GM12878 (cell line): ENCODE results near the gene MAP4K4. TPM values are rescaled to one million over a fixed set of nuclear protein-coding genes. Genes with fewer than 3 reads are reported as not detected.

ENCODE experiments used
- ATAC-seq: fragments of 200-7000 bp; cut with Tn5 transposase; 3 replicates; pipeline ENCODE4 v1.9.1; 2020; ENCODE audit warnings: mild to moderate bottlenecking, moderate library complexity
- BruUV-seq: library from RNA; stranded (reverse); fragments of 400-500 nt; replicated peaks from 2 replicates; lab custom pipeline; 2021; lab: Mats Ljungman, UMichigan
- CTCF ChIA-PET: fragments of 300-600 bp; sonication (Branson Sonifier 250); formaldehyde crosslinking; extraction: SDS; loops from one replicate; lab custom pipeline; 2021; ENCODE audit warnings: inconsistent platforms; lab: Yijun Ruan, JAX
- POLR2A ChIA-PET: fragments of 350-600 bp; formaldehyde crosslinking; extraction: SDS; loops from one replicate; lab custom pipeline; 2021; ENCODE audit warnings: inconsistent platforms; lab: Charles Lee
- RAD21 ChIA-PET: fragments of 300-600 bp; sonication (Branson Sonifier 250); formaldehyde crosslinking; loops from one replicate; lab custom pipeline; 2023; ENCODE audit warnings: antibody characterized with exemption; ENCODE audit not compliant: unreplicated experiment; lab: Charles Lee
- SMC1A ChIA-PET: fragments of 300-600 bp; sonication (Branson Sonifier 250); formaldehyde crosslinking; loops from one replicate; lab custom pipeline; 2023; ENCODE audit not compliant: unreplicated experiment, uncharacterized antibody; lab: Charles Lee
- DNase-seq: peaks from one replicate; pipeline ENCODE4 v3.0.0-alpha.2; 2011; ENCODE audit warnings: low read depth, low spot score
- FAIRE-seq: peaks from 3 replicates; lab custom pipeline; 2011; peaks lifted over from hg19 to GRCh38; lab: Jason Lieb, UNC
- H2AFZ ChIP-seq: 2 replicates; pipeline ENCODE4 v1.6.0; 2011; ENCODE audit warnings: low read depth, low read length, control low read depth; ENCODE audit not compliant: control insufficient read depth
- H3K27ac ChIP-seq: 2 replicates; pipeline ENCODE4 v1.5.1; 2011; ENCODE audit warnings: control low read depth; ENCODE audit not compliant: control insufficient read depth, insufficient read depth
- H3K27me3 ChIP-seq, 2 experiments: replicated peaks in 1 of 2; 2 replicates each; pipeline versions ENCODE4 v1.6.0 to v1.6.1; 2011; ENCODE audit warnings: low read length in 1 of 2; ENCODE audit not compliant: control insufficient read depth in 2 of 2, insufficient read depth in 2 of 2
- H3K36me3 ChIP-seq, 2 experiments: 2 replicates each; pipeline ENCODE4 v1.5.1; 2011; ENCODE audit warnings: low read length in 1 of 2; ENCODE audit not compliant: control insufficient read depth in 2 of 2, insufficient read depth in 2 of 2
- H3K4me1 ChIP-seq: 2 replicates; pipeline ENCODE4 v1.6.1; 2011; ENCODE audit warnings: mild to moderate bottlenecking, low read length, moderate library complexity, mixed read lengths; ENCODE audit not compliant: control insufficient read depth, insufficient read depth
- H3K4me2 ChIP-seq: 2 replicates; pipeline ENCODE4 v1.6.0; 2011; ENCODE audit warnings: control low read depth; ENCODE audit not compliant: control insufficient read depth, insufficient read depth
- H3K4me3 ChIP-seq: fragments of 200-600 bp; sonication (generic); 2 replicates; pipeline ENCODE4 v1.5.1; 2016
- H3K79me2 ChIP-seq: 2 replicates; pipeline ENCODE4 v1.6.0; 2011; ENCODE audit warnings: low read length; ENCODE audit not compliant: control insufficient read depth, insufficient read depth
- H3K9ac ChIP-seq: 2 replicates; pipeline ENCODE4 v1.8.0; 2011; ENCODE audit warnings: low read length, control low read depth, mixed read lengths; ENCODE audit not compliant: control insufficient read depth, insufficient read depth
- H3K9me3 ChIP-seq: replicated peaks from 3 replicates; pipeline ENCODE4 v1.5.1; 2011; ENCODE audit warnings: mild to moderate bottlenecking, low read length; ENCODE audit not compliant: control insufficient read depth, insufficient read depth
- H4K20me1 ChIP-seq: 2 replicates; pipeline ENCODE4 v1.6.0; 2011; ENCODE audit not compliant: control insufficient read depth, insufficient read depth
- CHD4 ChIP-seq: fragments of 200-600 bp; sonication (generic); IDR thresholded peaks from 2 replicates; pipeline ENCODE4 v1.6.1; 2016; ENCODE audit warnings: mild to moderate bottlenecking
- CTCF ChIP-seq, 3 experiments: IDR thresholded peaks in 2 of 3; conservative IDR thresholded peaks in 1 of 3; 2 replicates each; pipeline ENCODE4 v1.5.1; 2011; ENCODE audit warnings: low read depth in 3 of 3, low read length in 3 of 3, mild to moderate bottlenecking in 3 of 3, control low read depth in 2 of 3, moderate library complexity in 2 of 3, inconsistent platforms in 1 of 3, mixed read lengths in 1 of 3; ENCODE audit not compliant: control insufficient read depth in 2 of 3, insufficient read depth in 1 of 3; ENCODE audit errors: extremely low read depth in 1 of 3
- IKZF1 ChIP-seq: fragments of 450-650 bp; conservative IDR thresholded peaks from 2 replicates; pipeline ENCODE4 v1.6.1; 2017; ENCODE audit warnings: antibody characterized with exemption, mild to moderate bottlenecking
- RAD21 ChIP-seq: IDR thresholded peaks from 2 replicates; pipeline ENCODE4 v1.6.1; 2011; ENCODE audit warnings: mild to moderate bottlenecking, low read depth, low read length, moderate library complexity; ENCODE audit not compliant: insufficient read depth
- RBBP5 ChIP-seq: fragments of 200-600 bp; sonication (generic); conservative IDR thresholded peaks from 2 replicates; pipeline ENCODE4 v1.6.1; 2016
- RELB ChIP-seq: fragments of 450-650 bp; IDR thresholded peaks from 2 replicates; pipeline ENCODE4 v1.6.1; 2017; ENCODE audit warnings: low read depth, mild to moderate bottlenecking, moderate library complexity
- ZBTB11 ChIP-seq: fragments of 450-650 bp; formaldehyde crosslinking; IDR thresholded peaks from 2 replicates; pipeline ENCODE4 v1.5.0; 2022; ENCODE audit warnings: mild to moderate bottlenecking, missing genetic modification characterization
- WGBS: methylation state at CpG from one replicate; pipeline ENCODE4 v1.1.6; 2016; ENCODE audit warnings: low lambda C conversion rate; ENCODE audit not compliant: insufficient replicate concordance, insufficient coverage; ENCODE audit errors: missing lambda C conversion rate; 5-methylcytosine and 5-hydroxymethylcytosine counted together
- in situ Hi-C: fragments of 300-500 bp; cut with MboI; formaldehyde crosslinking; loops from 9 replicates; pipeline ENCODE4 v1.14.3; 2018; ENCODE audit warnings: mixed read lengths
- intact Hi-C: fragments of 100-400 bp; cut with micrococcal nuclease; formaldehyde crosslinking; loops from one replicate; pipeline ENCODE4 v1.14.2; 2022; ENCODE audit not compliant: unreplicated experiment
- polyA plus RNA-seq, 11 experiments: library from polyadenylated mRNA; depleted of rRNA in 4 of 11; unstranded in 6 of 11; stranded (reverse) in 5 of 11; fragments of >200 nt; fragmentation: Nextera tagmentation in 4 of 11; fragmentation: Illumina TruSeq in 1 of 11; extraction: Ambion mirVana in 4 of 11; extraction: Trizol in 1 of 11; gene quantifications; 1 replicate in 1 of 11; 2 replicates in 10 of 11; pipeline versions ENCODE4 v1.2.1 to v1.2.3, GENCODE V29; 2011 to 2016; ENCODE audit warnings: inconsistent platforms in 2 of 11, missing spikeins in 2 of 11, low read depth in 1 of 11
- total RNA-seq, 4 experiments: library from RNA; depleted of rRNA in 3 of 4; stranded (reverse); fragments of >200 nt in 3 of 4; fragmentation: Illumina TruSeq in 1 of 4; extraction: Trizol in 1 of 4; gene quantifications; 2 replicates each; pipeline versions ENCODE4 v1.2.1 to v1.2.3, GENCODE V29; 2013 to 2021
- TF ChIP-seq, protein P1 (sequence below): IDR thresholded peaks from 2 replicates; pipeline ENCODE4 v1.6.1; 2012; ENCODE audit warnings: mild to moderate bottlenecking, low read depth, low read length
- TF ChIP-seq, protein P2 (sequence below): fragments of 450-650 bp; IDR thresholded peaks from 2 replicates; pipeline ENCODE4 v1.6.1; 2018; ENCODE audit warnings: mild to moderate bottlenecking, low read depth, moderate library complexity; ENCODE audit not compliant: partially characterized antibody

Gene MAP4K4
- total and polyA plus RNA-seq, 10 of the 15 experiments (the other 5 are each of a cell fraction or from before 2014, with no cell fraction given) = 1.9 to 50.4 (median 9.7) TPM

- Histone ChIP-seq H3K9ac (no peak overlapping the region), H3K9me3 (no peaks in the 10 kb centered on the region), H3K4me1 (no peaks in the 10 kb centered on the region), H3K36me3 (no peaks in the 10 kb centered on the region; a peak in 1 of 4 replicates), H2AFZ (no peak overlapping the region), H3K4me3 (no peak overlapping the region), H3K79me2 (no peaks in the 10 kb centered on the region), H3K4me2 (no peak overlapping the region), H4K20me1 (no peaks in the 10 kb centered on the region), H3K27ac (no peak overlapping the region), H3K27me3 (no peaks in the 10 kb centered on the region)
- no TSS peak for BruUV-seq
- ChIA-PET POLR2A (interaction anchor here (0.7 to 1.1 kb wide), 3 partner anchors 13 to 277 kb away, joined by 3 to 4 read pairs (median 4); no protein-coding TSS in a partner anchor), SMC1A (interaction anchor here (0.7 to 2.4 kb wide), 8 partner anchors 11 to 96 kb away, joined by 3 to 10 read pairs (median 4); no protein-coding TSS in a partner anchor), CTCF (interaction anchor here (0.7 to 1.2 kb wide), 3 partner anchors 10 to 34 kb away, joined by 3 to 6 read pairs (median 3); no protein-coding TSS in a partner anchor), RAD21 (interaction anchor here (0.5 to 1.1 kb wide), 3 partner anchors 19 to 681 kb away, joined by 3 read pairs; no protein-coding TSS in a partner anchor)
- 3% methylated on average over 3 of the region's 3 CpGs for WGBS
- in situ Hi-C loops (no loop called here), intact Hi-C loops (no loop called here)
- 0 out of 3 replicates have a peak, but pooled peaks have one; percentile 6 for ATAC-seq
- no peak for DNase-seq
- FAIRE-seq = no peak
- no peak for TF ChIP-seq ZBTB11 (CRISPR knock-in tag)
- no peak for TF ChIP-seq CTCF (IDR thresholded peaks at IDR 0.05 in 2 of 3, conservative IDR thresholded peaks at IDR 0.05 in 1 of 3; ENCODE audit: control insufficient read depth in 2 of 3, extremely low read depth in 1 of 3, insufficient read depth in 1 of 3, low read depth in 3 of 3, low read length in 3 of 3)
- TF ChIP-seq RAD21 = no peak
- TF ChIP-seq, protein P1, sequence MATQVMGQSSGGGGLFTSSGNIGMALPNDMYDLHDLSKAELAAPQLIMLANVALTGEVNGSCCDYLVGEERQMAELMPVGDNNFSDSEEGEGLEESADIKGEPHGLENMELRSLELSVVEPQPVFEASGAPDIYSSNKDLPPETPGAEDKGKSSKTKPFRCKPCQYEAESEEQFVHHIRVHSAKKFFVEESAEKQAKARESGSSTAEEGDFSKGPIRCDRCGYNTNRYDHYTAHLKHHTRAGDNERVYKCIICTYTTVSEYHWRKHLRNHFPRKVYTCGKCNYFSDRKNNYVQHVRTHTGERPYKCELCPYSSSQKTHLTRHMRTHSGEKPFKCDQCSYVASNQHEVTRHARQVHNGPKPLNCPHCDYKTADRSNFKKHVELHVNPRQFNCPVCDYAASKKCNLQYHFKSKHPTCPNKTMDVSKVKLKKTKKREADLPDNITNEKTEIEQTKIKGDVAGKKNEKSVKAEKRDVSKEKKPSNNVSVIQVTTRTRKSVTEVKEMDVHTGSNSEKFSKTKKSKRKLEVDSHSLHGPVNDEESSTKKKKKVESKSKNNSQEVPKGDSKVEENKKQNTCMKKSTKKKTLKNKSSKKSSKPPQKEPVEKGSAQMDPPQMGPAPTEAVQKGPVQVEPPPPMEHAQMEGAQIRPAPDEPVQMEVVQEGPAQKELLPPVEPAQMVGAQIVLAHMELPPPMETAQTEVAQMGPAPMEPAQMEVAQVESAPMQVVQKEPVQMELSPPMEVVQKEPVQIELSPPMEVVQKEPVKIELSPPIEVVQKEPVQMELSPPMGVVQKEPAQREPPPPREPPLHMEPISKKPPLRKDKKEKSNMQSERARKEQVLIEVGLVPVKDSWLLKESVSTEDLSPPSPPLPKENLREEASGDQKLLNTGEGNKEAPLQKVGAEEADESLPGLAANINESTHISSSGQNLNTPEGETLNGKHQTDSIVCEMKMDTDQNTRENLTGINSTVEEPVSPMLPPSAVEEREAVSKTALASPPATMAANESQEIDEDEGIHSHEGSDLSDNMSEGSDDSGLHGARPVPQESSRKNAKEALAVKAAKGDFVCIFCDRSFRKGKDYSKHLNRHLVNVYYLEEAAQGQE = no peak
- no peak for TF ChIP-seq RELB
- no peak for TF ChIP-seq RBBP5
- TF ChIP-seq, protein P2, sequence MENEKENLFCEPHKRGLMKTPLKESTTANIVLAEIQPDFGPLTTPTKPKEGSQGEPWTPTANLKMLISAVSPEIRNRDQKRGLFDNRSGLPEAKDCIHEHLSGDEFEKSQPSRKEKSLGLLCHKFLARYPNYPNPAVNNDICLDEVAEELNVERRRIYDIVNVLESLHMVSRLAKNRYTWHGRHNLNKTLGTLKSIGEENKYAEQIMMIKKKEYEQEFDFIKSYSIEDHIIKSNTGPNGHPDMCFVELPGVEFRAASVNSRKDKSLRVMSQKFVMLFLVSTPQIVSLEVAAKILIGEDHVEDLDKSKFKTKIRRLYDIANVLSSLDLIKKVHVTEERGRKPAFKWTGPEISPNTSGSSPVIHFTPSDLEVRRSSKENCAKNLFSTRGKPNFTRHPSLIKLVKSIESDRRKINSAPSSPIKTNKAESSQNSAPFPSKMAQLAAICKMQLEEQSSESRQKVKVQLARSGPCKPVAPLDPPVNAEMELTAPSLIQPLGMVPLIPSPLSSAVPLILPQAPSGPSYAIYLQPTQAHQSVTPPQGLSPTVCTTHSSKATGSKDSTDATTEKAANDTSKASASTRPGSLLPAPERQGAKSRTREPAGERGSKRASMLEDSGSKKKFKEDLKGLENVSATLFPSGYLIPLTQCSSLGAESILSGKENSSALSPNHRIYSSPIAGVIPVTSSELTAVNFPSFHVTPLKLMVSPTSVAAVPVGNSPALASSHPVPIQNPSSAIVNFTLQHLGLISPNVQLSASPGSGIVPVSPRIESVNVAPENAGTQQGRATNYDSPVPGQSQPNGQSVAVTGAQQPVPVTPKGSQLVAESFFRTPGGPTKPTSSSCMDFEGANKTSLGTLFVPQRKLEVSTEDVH = no peak
- TF ChIP-seq CHD4 = no peak
- no peak for TF ChIP-seq IKZF1
Measured at GRCh38 chr2:101736233-101736632, 38.7 kb downstream of the MAP4K4 start.
